Osteocyte (in vitro differentiated cells): ENCODE results near the gene NUP62CL. TPM values are rescaled to one million over a fixed set of nuclear protein-coding genes. Genes with fewer than 3 reads are reported as not detected.

Experiments used
- DNase-seq: peaks from one replicate; pipeline ENCODE4 v3.0.0; 2021; ENCODE audit warnings: mixed read lengths; ENCODE audit not compliant: unreplicated experiment; ENCODE audit errors: extremely low spot score
- H3K27ac Mint-ChIP-seq: one replicate; pipeline ENCODE4 v1.8.0; 2021; ENCODE audit warnings: mild to moderate bottlenecking, mixed read lengths; ENCODE audit not compliant: unreplicated experiment
- H3K27me3 Mint-ChIP-seq: one replicate; pipeline ENCODE4 v1.8.0; 2021; ENCODE audit warnings: mixed read lengths; ENCODE audit not compliant: unreplicated experiment
- H3K36me3 Mint-ChIP-seq: one replicate; pipeline ENCODE4 v1.8.0; 2021; ENCODE audit warnings: mixed read lengths; ENCODE audit not compliant: unreplicated experiment
- H3K4me1 Mint-ChIP-seq: one replicate; pipeline ENCODE4 v1.8.0; 2021; ENCODE audit warnings: mixed read lengths; ENCODE audit not compliant: unreplicated experiment
- H3K4me3 Mint-ChIP-seq: one replicate; pipeline ENCODE4 v1.8.0; 2021; ENCODE audit warnings: mild to moderate bottlenecking, moderate library complexity, mixed read lengths; ENCODE audit not compliant: unreplicated experiment
- H3K9me3 Mint-ChIP-seq: one replicate; pipeline ENCODE4 v1.8.0; 2021; ENCODE audit warnings: mixed read lengths; ENCODE audit not compliant: unreplicated experiment
- CTCF ChIP-seq: fragments of 200-600 bp; sonication (generic); IDR thresholded peaks from 2 replicates; pipeline ENCODE4 v1.5.0; 2021; ENCODE audit warnings: antibody characterized with exemption, mild to moderate bottlenecking, moderate library complexity
- total RNA-seq: library from RNA; stranded (reverse); gene quantifications from 2 replicates; pipeline ENCODE4 v1.2.1, GENCODE V29; 2021

Gene NUP62CL
- total RNA-seq, 1 donor from 2014 or later = not detected

- Mint-ChIP-seq H3K4me1 (peaks cover 3% of the 10 kb centered on the region), H3K27ac (peak overlapping the region; percentile 18), H3K27me3 (peaks cover 8% of the 10 kb centered on the region), H3K9me3 (peaks cover 8% of the 10 kb centered on the region), H3K4me3 (peak overlapping the region; percentile 60), H3K36me3 (no peaks in the 10 kb centered on the region)
- DNase-seq = no peak
- TF ChIP-seq CTCF = no peak
Measured at GRCh38 chrX:107154787-107155620, 51.2 kb downstream of the NUP62CL start.

- no peak overlapping the region for H3K27ac Mint-ChIP-seq
- no peak overlapping the region for H3K4me3 Mint-ChIP-seq
- H3K27me3 Mint-ChIP-seq = peaks cover 19% of the 10 kb centered on the region
- H3K36me3 Mint-ChIP-seq = no peaks in the 10 kb centered on the region
- H3K9me3 Mint-ChIP-seq = peaks cover 8% of the 10 kb centered on the region
- no peak for DNase-seq
- peaks cover 3% of the 10 kb centered on the region for H3K4me1 Mint-ChIP-seq
- TF ChIP-seq CTCF = no peak
Measured at GRCh38 chrX:107153005-107153404, 53.2 kb downstream of the NUP62CL start.

GRCh38 chrX:107146670-107147069 is 59.6 kb downstream of the NUP62CL start:
- Mint-ChIP-seq H3K4me1 (no peaks in the 10 kb centered on the region), H3K36me3 (no peaks in the 10 kb centered on the region), H3K4me3 (no peak overlapping the region), H3K9me3 (peaks cover 4% of the 10 kb centered on the region), H3K27ac (no peak overlapping the region), H3K27me3 (peaks cover 27% of the 10 kb centered on the region)
- no peak for TF ChIP-seq CTCF
- DNase-seq = no peak

- no peak overlapping the region for H3K4me3 Mint-ChIP-seq
- no peak for TF ChIP-seq CTCF
- peaks cover 24% of the 10 kb centered on the region for H3K27me3 Mint-ChIP-seq
- peak overlapping the region; percentile 45 for H3K27ac Mint-ChIP-seq
- DNase-seq = no peak
- peaks cover 8% of the 10 kb centered on the region for H3K9me3 Mint-ChIP-seq
- peaks cover 10% of the 10 kb centered on the region for H3K4me1 Mint-ChIP-seq
- H3K36me3 Mint-ChIP-seq = no peaks in the 10 kb centered on the region
Measured at GRCh38 chrX:107135965-107136307, 70.3 kb downstream of the NUP62CL start.

GRCh38 chrX:107135049-107135964 is 70.9 kb downstream of the NUP62CL start:
- H3K27ac Mint-ChIP-seq = peak overlapping the region; percentile 45
- no peaks in the 10 kb centered on the region for H3K36me3 Mint-ChIP-seq
- DNase-seq = no peak
- peaks cover 10% of the 10 kb centered on the region for H3K4me1 Mint-ChIP-seq
- no peak overlapping the region for H3K4me3 Mint-ChIP-seq
- H3K9me3 Mint-ChIP-seq = peaks cover 8% of the 10 kb centered on the region
- TF ChIP-seq CTCF = no peak
- H3K27me3 Mint-ChIP-seq = peaks cover 24% of the 10 kb centered on the region
